Measurements from ENCODE around the gene POLR1C. TPM values are rescaled to one million over a fixed set of nuclear protein-coding genes. Genes with fewer than 3 reads are reported as not detected.

POLR1C gene
- total RNA-seq, 1 donor from 2014 or later: 75.6 TPM

DNA sequence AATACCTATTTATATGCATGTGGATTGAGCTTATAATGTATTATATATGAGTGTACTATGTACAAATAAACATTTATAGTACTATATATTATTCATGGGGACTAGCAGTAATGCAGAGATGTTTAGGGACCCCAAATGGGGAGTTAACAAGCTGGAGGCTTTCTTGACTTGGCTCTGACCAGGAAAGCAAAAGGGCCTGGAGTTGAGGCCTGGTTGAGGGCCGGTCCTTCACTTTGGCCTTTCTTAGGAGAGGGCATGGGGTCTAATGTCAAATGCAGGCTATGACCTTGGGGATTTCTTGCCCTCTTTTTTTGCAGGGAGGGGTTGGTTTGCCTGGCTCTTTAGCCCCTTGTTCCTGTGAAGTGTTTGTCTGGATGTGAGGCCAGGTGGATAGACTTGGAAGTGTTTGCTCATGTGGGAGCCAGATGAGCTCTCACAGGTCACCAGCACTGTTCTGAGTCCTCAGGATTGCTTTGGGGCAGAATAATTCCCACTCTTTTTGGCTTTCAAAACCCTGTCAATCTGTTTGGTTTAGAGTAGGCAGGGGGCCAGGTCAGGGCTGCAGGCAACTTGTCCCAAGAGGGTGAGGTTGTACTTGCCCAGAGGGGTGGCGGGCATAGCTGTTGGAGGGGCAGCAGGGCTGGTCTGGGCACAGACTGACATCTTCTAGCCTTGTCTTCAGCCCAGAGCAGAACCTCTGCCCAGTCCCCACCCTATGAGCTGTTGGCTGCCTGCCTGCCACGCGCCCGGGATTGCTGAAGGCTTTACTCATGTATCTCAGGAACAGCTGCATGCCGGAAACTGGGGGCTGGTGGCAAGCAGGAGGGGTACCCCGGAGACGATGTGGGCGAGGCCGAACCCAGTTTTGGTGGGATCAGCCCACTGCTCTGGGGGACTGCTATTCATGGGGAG, 24.9 kb upstream of the POLR1C start:
- peaks cover 32% of the 10 kb centered on the region for H3K36me3 Mint-ChIP-seq (ENCODE audit: low read depth)
- H3K27me3 Mint-ChIP-seq: no peaks in the 10 kb centered on the region
- ChIA-PET POLR2A (no interaction called here), CTCF (interaction anchor here (1.3 kb wide), 1 partner anchor 14 kb away, joined by 4 read pairs; no protein-coding TSS in a partner anchor)
- peaks cover 7% of the 10 kb centered on the region for H3K4me1 Mint-ChIP-seq
- H3K27ac Mint-ChIP-seq: no peak overlapping the region
- no peak for ATAC-seq (ENCODE audit: low read depth)
- H3K9me3 Mint-ChIP-seq: no peaks in the 10 kb centered on the region
- no peak for DNase-seq
- intact Hi-C loops (cut with micrococcal nuclease): no loop called here
- TF ChIP-seq, protein P1, sequence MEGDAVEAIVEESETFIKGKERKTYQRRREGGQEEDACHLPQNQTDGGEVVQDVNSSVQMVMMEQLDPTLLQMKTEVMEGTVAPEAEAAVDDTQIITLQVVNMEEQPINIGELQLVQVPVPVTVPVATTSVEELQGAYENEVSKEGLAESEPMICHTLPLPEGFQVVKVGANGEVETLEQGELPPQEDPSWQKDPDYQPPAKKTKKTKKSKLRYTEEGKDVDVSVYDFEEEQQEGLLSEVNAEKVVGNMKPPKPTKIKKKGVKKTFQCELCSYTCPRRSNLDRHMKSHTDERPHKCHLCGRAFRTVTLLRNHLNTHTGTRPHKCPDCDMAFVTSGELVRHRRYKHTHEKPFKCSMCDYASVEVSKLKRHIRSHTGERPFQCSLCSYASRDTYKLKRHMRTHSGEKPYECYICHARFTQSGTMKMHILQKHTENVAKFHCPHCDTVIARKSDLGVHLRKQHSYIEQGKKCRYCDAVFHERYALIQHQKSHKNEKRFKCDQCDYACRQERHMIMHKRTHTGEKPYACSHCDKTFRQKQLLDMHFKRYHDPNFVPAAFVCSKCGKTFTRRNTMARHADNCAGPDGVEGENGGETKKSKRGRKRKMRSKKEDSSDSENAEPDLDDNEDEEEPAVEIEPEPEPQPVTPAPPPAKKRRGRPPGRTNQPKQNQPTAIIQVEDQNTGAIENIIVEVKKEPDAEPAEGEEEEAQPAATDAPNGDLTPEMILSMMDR (IDR thresholded peaks at IDR 0.05): no peak
- no peak overlapping the region for H3K4me3 Mint-ChIP-seq

- H3K4me1 Mint-ChIP-seq: peaks cover 7% of the 10 kb centered on the region
- DNase-seq (no peak), ATAC-seq (ENCODE audit: low read depth) (no peak)
- ChIA-PET CTCF (no interaction called here), POLR2A (no interaction called here)
- intact Hi-C loops (cut with micrococcal nuclease): no loop called here
- H3K9me3 Mint-ChIP-seq: no peaks in the 10 kb centered on the region
- no peak overlapping the region for H3K4me3 Mint-ChIP-seq
- TF ChIP-seq, protein P1 (IDR thresholded peaks at IDR 0.05): no peak
- H3K27ac Mint-ChIP-seq: no peak overlapping the region
- H3K27me3 Mint-ChIP-seq: no peaks in the 10 kb centered on the region
- peaks cover 31% of the 10 kb centered on the region for H3K36me3 Mint-ChIP-seq (ENCODE audit: low read depth)
Measured at GRCh38 chr6:43492673-43493072, 24.2 kb upstream of the POLR1C start.

GRCh38 chr6:43493230-43493629, 23.7 kb upstream of the POLR1C start:
- TF ChIP-seq, protein P1 (IDR thresholded peaks at IDR 0.05): no peak
- intact Hi-C loops (cut with micrococcal nuclease): no loop called here
- POLR2A ChIA-PET: no interaction called here
- no peaks in the 10 kb centered on the region for H3K27me3 Mint-ChIP-seq
- DNase-seq (no peak), ATAC-seq (ENCODE audit: low read depth) (no peak)
- H3K27ac Mint-ChIP-seq: no peak overlapping the region
- no peaks in the 10 kb centered on the region for H3K9me3 Mint-ChIP-seq
- peaks cover 34% of the 10 kb centered on the region for H3K36me3 Mint-ChIP-seq (ENCODE audit: low read depth)
- CTCF ChIA-PET: interaction anchor here (1.3 kb wide), 1 partner anchor 13 kb away, joined by 5 read pairs; no protein-coding TSS in a partner anchor
- no peak overlapping the region for H3K4me3 Mint-ChIP-seq
- H3K4me1 Mint-ChIP-seq: peaks cover 7% of the 10 kb centered on the region

- Mint-ChIP-seq H3K36me3 (ENCODE audit: low read depth) (peaks cover 37% of the 10 kb centered on the region), H3K4me1 (peaks cover 7% of the 10 kb centered on the region), H3K27ac (no peak overlapping the region), H3K27me3 (no peaks in the 10 kb centered on the region), H3K9me3 (no peaks in the 10 kb centered on the region), H3K4me3 (no peak overlapping the region)
- CTCF ChIA-PET: interaction anchor here (1.0 to 1.3 kb wide), 2 partner anchors 12 to 14 kb away, joined by 3 to 5 read pairs; no protein-coding TSS in a partner anchor
- ATAC-seq (ENCODE audit: low read depth) (no peak), DNase-seq (no peak)
- intact Hi-C loops (cut with micrococcal nuclease): no loop called here
- TF ChIP-seq, protein P1 (IDR thresholded peaks at IDR 0.05): no peak
- POLR2A ChIA-PET: no interaction called here
Measured at GRCh38 chr6:43493833-43494232, 23.1 kb upstream of the POLR1C start.

DNA sequence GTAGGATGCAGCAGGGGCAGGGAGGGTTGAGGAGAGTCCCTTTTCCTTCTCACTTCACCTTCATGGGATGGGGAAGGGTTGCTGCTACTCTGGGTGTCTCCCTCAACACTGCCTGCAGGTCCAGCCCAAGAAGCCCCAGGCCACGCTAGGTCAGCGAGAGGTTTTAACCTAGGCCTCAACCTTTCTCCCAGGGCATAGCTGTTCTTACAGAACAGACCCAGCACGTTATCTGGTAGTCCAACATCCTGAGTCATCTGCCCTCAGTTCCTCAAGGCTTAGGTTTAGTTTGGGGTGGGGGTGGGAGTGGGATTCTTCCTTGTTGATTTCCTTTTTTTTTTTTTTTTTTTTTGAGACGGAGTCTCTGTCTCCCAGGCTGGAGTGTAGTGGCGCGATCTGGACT, 22.6 kb upstream of the POLR1C start:
- Mint-ChIP-seq H3K4me3 (no peak overlapping the region), H3K4me1 (peaks cover 7% of the 10 kb centered on the region), H3K9me3 (no peaks in the 10 kb centered on the region), H3K27ac (no peak overlapping the region), H3K36me3 (ENCODE audit: low read depth) (peaks cover 37% of the 10 kb centered on the region), H3K27me3 (no peaks in the 10 kb centered on the region)
- POLR2A ChIA-PET: interaction anchor here (0.7 kb wide), 1 partner anchor 17 kb away, joined by 3 read pairs; the partner anchor contains the start of gene TJAP1
- intact Hi-C loops (cut with micrococcal nuclease): no loop called here
- CTCF ChIA-PET: interaction anchor here (1.0 to 1.9 kb wide), 3 partner anchors 12 to 38 kb away, joined by 3 to 5 read pairs (median 4); no protein-coding TSS in a partner anchor
- ATAC-seq (ENCODE audit: low read depth) (no peak), DNase-seq (no peak)
- TF ChIP-seq, protein P1 (IDR thresholded peaks at IDR 0.05): no peak

Measured in activated B cell treated with CpG ODN at 0.5 μM for 24 hours (primary cell).